Endodermal cell (in vitro differentiated cells): Measurements from ENCODE around the gene SBF2. TPM values are rescaled to one million over a fixed set of nuclear protein-coding genes. Genes with fewer than 3 reads are reported as not detected.

Experiments
- DNase-seq: peaks from one replicate; pipeline ENCODE4 v3.0.0-alpha.2; 2017
- H3K27ac ChIP-seq: 2 replicates; pipeline ENCODE4 v1.5.1; 2013; ENCODE audit warnings: mild to moderate bottlenecking, low read depth, low read length, moderate library complexity
- H3K27me3 ChIP-seq: 2 replicates; pipeline ENCODE4 v1.6.1; 2013; ENCODE audit warnings: mild to moderate bottlenecking, low read length, moderate library complexity; ENCODE audit not compliant: insufficient read depth, control insufficient read depth, poor library complexity, severe bottlenecking
- H3K36me3 ChIP-seq: 2 replicates; pipeline ENCODE4 v1.7.0; 2013; ENCODE audit warnings: mild to moderate bottlenecking, low read length, moderate library complexity; ENCODE audit not compliant: control insufficient read depth, insufficient read depth
- H3K4me1 ChIP-seq: one replicate; pipeline ENCODE4 v1.7.0; 2013; ENCODE audit warnings: low read length; ENCODE audit not compliant: control insufficient read depth, insufficient read depth
- H3K4me3 ChIP-seq: 2 replicates; pipeline ENCODE4 v1.5.1; 2013; ENCODE audit warnings: mild to moderate bottlenecking, low read length, moderate library complexity
- H3K9ac ChIP-seq: 2 replicates; pipeline ENCODE4 v1.6.1; 2013; ENCODE audit warnings: mild to moderate bottlenecking, low read length, moderate library complexity; ENCODE audit not compliant: poor library complexity, severe bottlenecking; ENCODE audit errors: extremely low read depth
- H3K9me3 ChIP-seq: 2 replicates; pipeline ENCODE4 v1.6.1; 2013; ENCODE audit warnings: mild to moderate bottlenecking, low read length, moderate library complexity; ENCODE audit not compliant: control insufficient read depth
- H3K27ac Mint-ChIP-seq: 2 replicates; pipeline ENCODE4 v1.8.0; 2020; ENCODE audit warnings: mixed read lengths
- H3K27me3 Mint-ChIP-seq: 2 replicates; pipeline ENCODE4 v1.8.0; 2021; ENCODE audit warnings: mild to moderate bottlenecking, mixed read lengths; ENCODE audit not compliant: insufficient read depth
- H3K36me3 Mint-ChIP-seq: 2 replicates; pipeline ENCODE4 v1.8.0; 2020; ENCODE audit warnings: low read depth, mixed read lengths
- H3K4me1 Mint-ChIP-seq: 2 replicates; pipeline ENCODE4 v1.8.0; 2020; ENCODE audit warnings: mixed read lengths
- H3K4me3 Mint-ChIP-seq: 2 replicates; pipeline ENCODE4 v1.8.0; 2020; ENCODE audit warnings: mild to moderate bottlenecking, moderate library complexity, mixed read lengths
- H3K9me3 Mint-ChIP-seq: 2 replicates; pipeline ENCODE4 v1.8.0; 2020; ENCODE audit warnings: mild to moderate bottlenecking, mixed read lengths
- CTCF ChIP-seq: fragments of 200-600 bp; sonication (generic); conservative IDR thresholded peaks from 2 replicates; pipeline ENCODE4 v1.5.0; 2021; ENCODE audit warnings: antibody characterized with exemption, mild to moderate bottlenecking
- WGBS, 2 experiments: methylation state at CpG; one replicate each; pipeline versions ENCODE4 v1.1.5 to v1.1.7; 2013; ENCODE audit warnings: missing lambda C conversion rate in 2 of 2, mixed read lengths in 1 of 2; ENCODE audit not compliant: insufficient coverage in 1 of 2, insufficient read length in 1 of 2; 5-methylcytosine and 5-hydroxymethylcytosine counted together
- total RNA-seq, 2 donors: library from RNA; stranded (reverse); fragmentation: NEBNext Ultra II Directional in 1 of 2; extraction: Animal tissue kit (Norgen Biotek cat#: 25700) in 1 of 2; gene quantifications; 2 replicates in 1 of 2; 3 replicates in 1 of 2; pipeline ENCODE4 v1.2.1, GENCODE V29; 2021

The SBF2 gene
- total RNA-seq, 2 donors from 2014 or later, result 27.1 to 32.5 TPM

GRCh38 chr11:9796266-9796665 is 497.8 kb downstream of the SBF2 start:
- Histone ChIP-seq H3K27ac (no peak overlapping the region), H3K36me3 (no peaks in the 10 kb centered on the region), H3K9ac (no peak overlapping the region), H3K9me3 (no peaks in the 10 kb centered on the region), H3K4me3 (no peak overlapping the region), H3K27me3 (no peaks in the 10 kb centered on the region), H3K4me1 (no peaks in the 10 kb centered on the region)
- Mint-ChIP-seq H3K36me3 (peaks cover 15% of the 10 kb centered on the region), H3K27me3 (no peaks in the 10 kb centered on the region), H3K27ac (no peak overlapping the region), H3K4me1 (no peaks in the 10 kb centered on the region), H3K4me3 (no peak overlapping the region), H3K9me3 (no peaks in the 10 kb centered on the region)
- no peak for TF ChIP-seq CTCF
- no peak for DNase-seq

DNA sequence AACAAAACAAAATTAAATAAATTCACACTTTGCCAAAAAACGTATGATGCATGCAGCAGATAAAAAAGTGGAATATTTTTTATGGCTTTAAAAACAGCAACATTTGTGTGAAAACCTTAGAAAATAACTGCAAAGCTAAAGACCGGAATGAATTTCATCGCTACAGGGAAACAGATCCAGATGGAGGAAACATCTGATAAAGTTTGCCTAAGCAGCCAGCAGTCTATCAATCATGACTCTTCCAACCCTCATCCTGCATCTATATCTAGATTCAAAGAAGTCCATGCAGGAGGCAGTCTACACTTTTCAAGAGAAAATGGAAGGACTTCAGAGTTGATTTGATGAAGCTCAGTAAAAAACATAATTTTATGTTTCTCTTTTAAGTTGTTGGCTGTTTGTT is 503.3 kb downstream of the SBF2 start:
- WGBS, 2 experiments, result 97 to 100% methylated on average over 3 of the region's 3 CpGs
- Mint-ChIP-seq H3K9me3 (no peaks in the 10 kb centered on the region), H3K36me3 (peaks cover 37% of the 10 kb centered on the region), H3K4me3 (no peak overlapping the region), H3K27ac (no peak overlapping the region), H3K4me1 (no peaks in the 10 kb centered on the region), H3K27me3 (no peaks in the 10 kb centered on the region)
- H3K4me3 ChIP-seq, result no peak overlapping the region
- no peaks in the 10 kb centered on the region for H3K27me3 ChIP-seq
- H3K9ac ChIP-seq, result no peak overlapping the region
- TF ChIP-seq CTCF, result no peak
- DNase-seq, result no peak
- H3K27ac ChIP-seq, result no peak overlapping the region
- no peaks in the 10 kb centered on the region for H3K4me1 ChIP-seq
- no peaks in the 10 kb centered on the region for H3K9me3 ChIP-seq
- peaks cover 23% of the 10 kb centered on the region for H3K36me3 ChIP-seq

GRCh38 chr11:9789910-9790309 is 504.1 kb downstream of the SBF2 start:
- WGBS, 2 experiments, result 75 to 85% methylated on average over 2 to 3 of the region's 3 CpGs
- H3K4me1 ChIP-seq, result no peaks in the 10 kb centered on the region
- H3K9me3 ChIP-seq, result no peaks in the 10 kb centered on the region
- peaks cover 28% of the 10 kb centered on the region for H3K36me3 ChIP-seq
- no peak for DNase-seq
- H3K27me3 Mint-ChIP-seq, result no peaks in the 10 kb centered on the region
- TF ChIP-seq CTCF, result no peak
- no peak overlapping the region for H3K9ac ChIP-seq
- H3K27me3 ChIP-seq, result no peaks in the 10 kb centered on the region
- no peaks in the 10 kb centered on the region for H3K9me3 Mint-ChIP-seq
- H3K36me3 Mint-ChIP-seq, result peaks cover 40% of the 10 kb centered on the region
- H3K27ac ChIP-seq, result no peak overlapping the region
- H3K27ac Mint-ChIP-seq, result no peak overlapping the region
- H3K4me3 Mint-ChIP-seq, result no peak overlapping the region
- no peaks in the 10 kb centered on the region for H3K4me1 Mint-ChIP-seq
- no peak overlapping the region for H3K4me3 ChIP-seq
